Transverse colon (tissue), 4 donors: Measurements from ENCODE around the gene VGLL3. TPM values are rescaled to one million over a fixed set of nuclear protein-coding genes. Genes with fewer than 3 reads are reported as not detected.

Experiments used
- DNase-seq: peaks from one replicate; pipeline ENCODE4 v3.0.0-alpha.2; 2019
- H3K27ac ChIP-seq, 4 donors: fragments of 200-600 bp; sonication (generic); 2 replicates each; pipeline ENCODE4 v1.5.1; 2016 to 2018; ENCODE audit warnings: inconsistent platforms in 4 of 4
- H3K27me3 ChIP-seq: fragments of 200-600 bp; sonication (generic); 2 replicates; pipeline ENCODE4 v1.5.1; 2017; ENCODE audit warnings: inconsistent platforms
- H3K36me3 ChIP-seq, 4 donors: fragments of 200-600 bp; sonication (generic); 2 replicates each; pipeline ENCODE4 v1.5.1; 2017 to 2019; ENCODE audit warnings: inconsistent platforms in 4 of 4
- H3K4me1 ChIP-seq, 4 donors: fragments of 200-600 bp; sonication (generic); 2 replicates each; pipeline ENCODE4 v1.5.1; 2017 to 2020; ENCODE audit warnings: inconsistent platforms in 4 of 4
- H3K4me3 ChIP-seq, 4 donors: fragments of 200-600 bp; sonication (generic); 1 replicate in 1 of 4; 2 replicates in 3 of 4; pipeline versions ENCODE4 v1.5.1 to v1.6.1; 2017 to 2019; ENCODE audit warnings: inconsistent platforms in 4 of 4
- H3K9me3 ChIP-seq, 2 donors: fragments of 200-600 bp; sonication (generic); 2 replicates each; pipeline ENCODE4 v1.5.1; 2017 to 2019; ENCODE audit warnings: inconsistent platforms in 2 of 2
- EP300 ChIP-seq: sonication (generic); formaldehyde crosslinking; IDR thresholded peaks from one replicate; pipeline ENCODE4 v1.6.1; 2017; ENCODE audit warnings: antibody characterized with exemption, low read depth
- POLR2A ChIP-seq: fragments of 450-650 bp; IDR thresholded peaks from one replicate; pipeline ENCODE4 v1.6.1; 2016; ENCODE audit warnings: antibody characterized with exemption, mild to moderate bottlenecking, moderate library complexity
- POLR2AphosphoS5 ChIP-seq, 3 donors: sonication (generic); formaldehyde crosslinking; IDR thresholded peaks; one replicate each; pipeline ENCODE4 v1.6.1; 2016; ENCODE audit warnings: antibody characterized with exemption in 3 of 3
- WGBS, 2 donors: methylation state at CpG; one replicate each; pipeline ENCODE4 v1.1.5; 2018; ENCODE audit warnings: low coverage in 1 of 2; 5-methylcytosine and 5-hydroxymethylcytosine counted together
- in situ Hi-C, 4 donors: fragments of 200-750 bp; cut with MboI; loops; one replicate each; pipeline versions ENCODE4 v1.15.0 to v1.15.1; 2017; ENCODE audit warnings: low sequenced_read_pairs in 3 of 4, low pct_ligation_motif_present in 1 of 4, low pct_unique_long_range_greater_than_20kb in 1 of 4
- intact Hi-C: fragments of 100-400 bp; cut with DNase I; formaldehyde crosslinking; loops from one replicate; pipeline ENCODE4 v1.15.1; 2023; ENCODE audit warnings: low total_unique reads
- total RNA-seq, 4 donors: library from RNA; depleted of rRNA; stranded (reverse); fragments of >200 nt; gene quantifications; one replicate each; pipeline ENCODE4 v1.1.0, GENCODE V29; 2016
- TF ChIP-seq, protein P1 (sequence below), 5 experiments: fragments of 200-600 bp in 3 of 5; fragments of 450-650 bp in 2 of 5; sonication (generic) in 3 of 5; IDR thresholded peaks; 1 replicate in 2 of 5; 2 replicates in 3 of 5; pipeline ENCODE4 v1.5.1; 2016 to 2017; ENCODE audit warnings: antibody characterized with exemption in 5 of 5, inconsistent platforms in 3 of 5, mild to moderate bottlenecking in 2 of 5, moderate library complexity in 1 of 5

Gene VGLL3, protein sequence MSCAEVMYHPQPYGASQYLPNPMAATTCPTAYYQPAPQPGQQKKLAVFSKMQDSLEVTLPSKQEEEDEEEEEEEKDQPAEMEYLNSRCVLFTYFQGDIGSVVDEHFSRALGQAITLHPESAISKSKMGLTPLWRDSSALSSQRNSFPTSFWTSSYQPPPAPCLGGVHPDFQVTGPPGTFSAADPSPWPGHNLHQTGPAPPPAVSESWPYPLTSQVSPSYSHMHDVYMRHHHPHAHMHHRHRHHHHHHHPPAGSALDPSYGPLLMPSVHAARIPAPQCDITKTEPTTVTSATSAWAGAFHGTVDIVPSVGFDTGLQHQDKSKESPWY
- total RNA-seq, result 100 to 1,000 TPM in 1 of 4 donors, 1 to 10 TPM in 3; 3.8 to 138 (median 8.0) TPM

DNA sequence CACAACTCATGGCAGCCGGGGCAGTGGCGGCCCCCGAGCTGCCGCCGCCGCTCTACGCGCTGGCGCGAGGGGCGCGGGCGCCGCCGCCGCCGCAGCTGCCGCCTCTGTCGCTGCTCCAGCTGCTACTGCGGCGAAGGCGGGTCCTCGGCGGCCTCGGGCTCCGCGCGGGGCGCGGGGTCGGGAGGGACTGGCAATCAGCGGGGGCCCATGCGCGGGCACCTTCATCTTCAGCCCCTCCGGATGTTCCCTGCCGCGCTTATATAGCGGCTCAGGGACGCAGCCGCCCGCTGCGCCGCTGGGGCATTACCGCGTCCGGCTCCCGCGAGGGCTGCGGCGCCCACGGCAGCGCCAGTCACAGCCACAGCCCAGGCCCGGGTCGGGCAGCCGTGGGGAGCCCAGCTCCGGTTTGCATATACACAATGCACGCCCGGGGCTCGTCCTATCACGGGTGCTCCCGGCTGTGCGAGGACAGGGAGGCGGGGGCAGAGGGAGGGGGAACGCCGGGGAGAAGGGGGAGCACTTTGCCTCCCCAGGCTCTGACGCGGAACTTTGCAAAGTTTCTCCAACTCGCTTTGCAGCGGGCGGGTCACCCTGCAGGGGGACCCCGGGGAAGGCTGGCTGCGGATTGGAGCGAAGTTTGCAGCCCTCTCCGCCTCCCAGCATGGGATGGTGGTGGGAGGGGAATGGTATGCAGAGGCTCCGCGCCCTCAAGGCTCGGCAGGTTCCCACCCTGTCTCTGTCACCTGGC, at the start of gene VGLL3:
Gene VGLL3 (minus strand): TSS at position 416 of the 748 bp plus-strand sequence. CDS start 406 bp downstream, at position 10.
- Histone ChIP-seq H3K36me3 (no peaks in the 10 kb centered on the region), H3K4me3 (peak within 1 kb of the TSS; percentile 53 to 66 (median 58)), H3K9me3 (no peaks in the 10 kb centered on the region), H3K4me1 (peaks cover 0 to 6% (median 2%) of the 10 kb centered on the region in 4 donors), H3K27ac (peak within 1 kb of the TSS; percentile 79 to 91 (median 88)), H3K27me3 (peaks cover 37% of the 10 kb centered on the region)
- TF ChIP-seq, protein P1, sequence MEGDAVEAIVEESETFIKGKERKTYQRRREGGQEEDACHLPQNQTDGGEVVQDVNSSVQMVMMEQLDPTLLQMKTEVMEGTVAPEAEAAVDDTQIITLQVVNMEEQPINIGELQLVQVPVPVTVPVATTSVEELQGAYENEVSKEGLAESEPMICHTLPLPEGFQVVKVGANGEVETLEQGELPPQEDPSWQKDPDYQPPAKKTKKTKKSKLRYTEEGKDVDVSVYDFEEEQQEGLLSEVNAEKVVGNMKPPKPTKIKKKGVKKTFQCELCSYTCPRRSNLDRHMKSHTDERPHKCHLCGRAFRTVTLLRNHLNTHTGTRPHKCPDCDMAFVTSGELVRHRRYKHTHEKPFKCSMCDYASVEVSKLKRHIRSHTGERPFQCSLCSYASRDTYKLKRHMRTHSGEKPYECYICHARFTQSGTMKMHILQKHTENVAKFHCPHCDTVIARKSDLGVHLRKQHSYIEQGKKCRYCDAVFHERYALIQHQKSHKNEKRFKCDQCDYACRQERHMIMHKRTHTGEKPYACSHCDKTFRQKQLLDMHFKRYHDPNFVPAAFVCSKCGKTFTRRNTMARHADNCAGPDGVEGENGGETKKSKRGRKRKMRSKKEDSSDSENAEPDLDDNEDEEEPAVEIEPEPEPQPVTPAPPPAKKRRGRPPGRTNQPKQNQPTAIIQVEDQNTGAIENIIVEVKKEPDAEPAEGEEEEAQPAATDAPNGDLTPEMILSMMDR (IDR thresholded peaks at IDR 0.05), result peak in 1 of 5 experiments; percentile 24
- TF ChIP-seq POLR2AphosphoS5 (IDR thresholded peaks at IDR 0.05), result peak; percentile 58 to 73 (median 71)
- TF ChIP-seq POLR2A, result peak; percentile 50
- TF ChIP-seq EP300, result no peak
- intact Hi-C loops (no loop called here), in situ Hi-C loops (no loop called here)
- peak; percentile 49 for DNase-seq
- 10% methylated on average over 34 of the region's 77 CpGs; no CpG with 5 or more reads in 1 of the 2 donors for WGBS, 2 donors

DNA sequence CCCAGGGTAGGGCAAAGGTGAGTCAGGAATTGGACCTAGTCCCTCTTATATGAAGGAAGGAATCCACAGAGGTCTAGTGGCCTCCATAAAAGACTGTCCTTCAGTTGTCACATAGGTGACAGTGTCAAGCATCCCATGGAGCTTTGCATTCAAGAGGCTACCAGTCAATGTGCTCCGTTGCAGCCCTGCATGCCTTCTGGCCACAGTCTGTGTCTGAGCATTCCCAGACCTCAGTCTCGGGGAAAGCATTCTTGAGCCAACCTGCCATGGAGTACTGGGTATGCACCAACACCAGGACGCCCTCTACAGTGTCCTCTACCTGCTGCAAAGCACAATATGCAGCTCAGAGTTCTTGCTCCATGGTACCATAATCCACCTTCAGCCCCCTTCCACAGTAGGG, 46.7 kb upstream of the VGLL3 start:
- in situ Hi-C loops, result no loop called here
- H3K27ac ChIP-seq, result no peak overlapping the region

DNA sequence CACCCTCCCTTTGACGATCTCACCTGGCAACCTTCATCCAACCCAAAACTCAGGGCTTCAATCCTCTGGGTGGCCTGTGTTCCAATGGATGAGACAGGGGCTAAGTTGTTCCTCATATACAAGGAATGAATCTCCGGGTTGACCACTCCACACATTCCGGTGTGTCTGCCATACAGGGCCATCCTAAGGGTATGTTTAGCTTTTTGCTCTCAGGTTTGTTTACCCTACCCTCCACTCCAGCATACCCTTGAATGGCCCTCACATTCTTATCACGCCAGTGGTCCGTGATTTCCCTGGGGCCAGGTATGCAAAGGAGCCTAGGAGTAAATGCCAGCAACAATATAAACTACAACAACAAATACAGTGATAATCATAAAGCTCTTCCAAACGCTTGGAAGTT, 45.7 kb upstream of the VGLL3 start:
- no peaks in the 10 kb centered on the region for H3K27me3 ChIP-seq
- WGBS, 2 donors, result 87% methylated on average over 6 of the region's 6 CpGs; no CpG with 5 or more reads in 1 of the 2 donors
- H3K4me1 ChIP-seq, result no peaks in the 10 kb centered on the region
- no peak overlapping the region for H3K27ac ChIP-seq
- DNase-seq, result no peak
- H3K36me3 ChIP-seq, result no peaks in the 10 kb centered on the region
- H3K9me3 ChIP-seq, result no peaks in the 10 kb centered on the region
- intact Hi-C loops, result no loop called here
- in situ Hi-C loops, result no loop called here
- H3K4me3 ChIP-seq, result no peak overlapping the region
- TF ChIP-seq EP300 (no peak), POLR2A (no peak), POLR2AphosphoS5 (IDR thresholded peaks at IDR 0.05) (no peak)
- TF ChIP-seq, protein P1 (IDR thresholded peaks at IDR 0.05), result no peak

More for the DNA sequence above, 46.7 kb upstream of the VGLL3 start:
- Histone ChIP-seq H3K36me3 (no peaks in the 10 kb centered on the region), H3K27me3 (no peaks in the 10 kb centered on the region), H3K9me3 (no peaks in the 10 kb centered on the region), H3K4me1 (no peaks in the 10 kb centered on the region), H3K4me3 (no peak overlapping the region)
- TF ChIP-seq POLR2A (no peak), EP300 (no peak), POLR2AphosphoS5 (IDR thresholded peaks at IDR 0.05) (no peak)
- TF ChIP-seq, protein P1 (IDR thresholded peaks at IDR 0.05), result no peak
- WGBS, 2 donors, result 90% methylated on average over 3 of the region's 3 CpGs; no CpG with 5 or more reads in 1 of the 2 donors
- no peak for DNase-seq
- intact Hi-C loops, result no loop called here

DNA sequence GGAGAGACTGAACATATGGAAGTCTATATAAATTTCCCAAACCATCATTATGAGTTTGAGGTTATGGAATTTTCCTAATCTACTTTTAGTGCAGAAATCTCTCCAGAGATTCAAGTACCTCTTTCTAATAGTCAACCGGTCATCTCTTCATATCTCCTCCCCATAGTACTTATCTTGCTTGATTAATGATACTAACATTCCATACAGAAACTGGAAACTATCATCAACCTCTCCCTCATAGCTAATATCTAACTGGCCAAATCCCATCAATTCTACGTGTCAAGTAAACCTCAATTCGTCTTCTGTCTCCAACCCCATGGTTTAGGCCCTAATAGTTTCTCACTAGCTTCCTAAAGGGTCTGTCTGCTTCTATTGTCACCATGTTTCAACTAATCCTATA, 44.4 kb upstream of the VGLL3 start:
- Histone ChIP-seq H3K27me3 (no peaks in the 10 kb centered on the region), H3K9me3 (no peaks in the 10 kb centered on the region), H3K4me1 (no peaks in the 10 kb centered on the region), H3K36me3 (no peaks in the 10 kb centered on the region), H3K27ac (no peak overlapping the region), H3K4me3 (no peak overlapping the region)
- DNase-seq, result no peak
- WGBS, 2 donors, result 68 to 79% methylated on average over 3 of the region's 3 CpGs
- TF ChIP-seq EP300, result no peak
- TF ChIP-seq POLR2A, result no peak
- TF ChIP-seq, protein P1 (IDR thresholded peaks at IDR 0.05), result no peak
- no peak for TF ChIP-seq POLR2AphosphoS5 (IDR thresholded peaks at IDR 0.05)
- in situ Hi-C loops, result no loop called here
- intact Hi-C loops, result no loop called here
